ENCODE results near the gene HAND1. TPM values are rescaled to one million over a fixed set of nuclear protein-coding genes. Genes with fewer than 3 reads are reported as not detected.

The HAND1 gene
- total RNA-seq, 4 donors from 2014 or later = not detected

DNA sequence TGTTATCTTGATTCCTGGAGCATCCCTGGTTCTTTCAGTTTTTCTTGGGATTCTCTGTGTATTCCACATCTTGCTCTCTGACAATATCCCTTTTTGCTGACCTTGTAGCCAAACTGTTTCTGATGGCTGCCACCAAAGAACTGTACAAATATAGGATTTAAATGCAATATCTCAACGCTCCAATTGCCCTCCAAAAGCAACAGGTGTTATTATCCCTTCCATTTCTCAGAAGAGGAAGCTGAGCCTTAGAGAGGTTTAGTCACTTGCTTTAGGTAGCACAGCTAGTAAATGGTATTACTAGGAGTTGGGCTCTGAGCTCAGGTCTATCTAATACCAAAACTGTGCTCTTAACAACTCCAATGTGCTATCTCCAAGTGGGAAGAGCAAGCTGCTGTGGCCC lies 24.2 kb upstream of the HAND1 start:
- H3K4me1 ChIP-seq = no peaks in the 10 kb centered on the region
- peaks cover 0 to 30% (median 0%) of the 10 kb centered on the region in 4 donors for H3K27me3 ChIP-seq
- DNase-seq (ENCODE audit: extremely low spot score) = no peak
- H3K27ac ChIP-seq (replicated peaks in 1 of 4) = no peak overlapping the region
- no peak for TF ChIP-seq POLR2A (IDR thresholded peaks at IDR 0.05; ENCODE audit: low read depth)
- TF ChIP-seq, protein P1, sequence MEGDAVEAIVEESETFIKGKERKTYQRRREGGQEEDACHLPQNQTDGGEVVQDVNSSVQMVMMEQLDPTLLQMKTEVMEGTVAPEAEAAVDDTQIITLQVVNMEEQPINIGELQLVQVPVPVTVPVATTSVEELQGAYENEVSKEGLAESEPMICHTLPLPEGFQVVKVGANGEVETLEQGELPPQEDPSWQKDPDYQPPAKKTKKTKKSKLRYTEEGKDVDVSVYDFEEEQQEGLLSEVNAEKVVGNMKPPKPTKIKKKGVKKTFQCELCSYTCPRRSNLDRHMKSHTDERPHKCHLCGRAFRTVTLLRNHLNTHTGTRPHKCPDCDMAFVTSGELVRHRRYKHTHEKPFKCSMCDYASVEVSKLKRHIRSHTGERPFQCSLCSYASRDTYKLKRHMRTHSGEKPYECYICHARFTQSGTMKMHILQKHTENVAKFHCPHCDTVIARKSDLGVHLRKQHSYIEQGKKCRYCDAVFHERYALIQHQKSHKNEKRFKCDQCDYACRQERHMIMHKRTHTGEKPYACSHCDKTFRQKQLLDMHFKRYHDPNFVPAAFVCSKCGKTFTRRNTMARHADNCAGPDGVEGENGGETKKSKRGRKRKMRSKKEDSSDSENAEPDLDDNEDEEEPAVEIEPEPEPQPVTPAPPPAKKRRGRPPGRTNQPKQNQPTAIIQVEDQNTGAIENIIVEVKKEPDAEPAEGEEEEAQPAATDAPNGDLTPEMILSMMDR (IDR thresholded peaks at IDR 0.05) = no peak
- TF ChIP-seq POLR2AphosphoS5 (IDR thresholded peaks at IDR 0.05) = no peak
- TF ChIP-seq EP300 (IDR thresholded peaks at IDR 0.05) = no peak
- WGBS = 94% methylated on average over 1 of the region's 1 CpG
- intact Hi-C loops (cut with DNase I) = no loop called here
- no peak overlapping the region for H3K4me3 ChIP-seq
- H3K36me3 ChIP-seq = no peaks in the 10 kb centered on the region
- H3K9me3 ChIP-seq = no peaks in the 10 kb centered on the region

DNA sequence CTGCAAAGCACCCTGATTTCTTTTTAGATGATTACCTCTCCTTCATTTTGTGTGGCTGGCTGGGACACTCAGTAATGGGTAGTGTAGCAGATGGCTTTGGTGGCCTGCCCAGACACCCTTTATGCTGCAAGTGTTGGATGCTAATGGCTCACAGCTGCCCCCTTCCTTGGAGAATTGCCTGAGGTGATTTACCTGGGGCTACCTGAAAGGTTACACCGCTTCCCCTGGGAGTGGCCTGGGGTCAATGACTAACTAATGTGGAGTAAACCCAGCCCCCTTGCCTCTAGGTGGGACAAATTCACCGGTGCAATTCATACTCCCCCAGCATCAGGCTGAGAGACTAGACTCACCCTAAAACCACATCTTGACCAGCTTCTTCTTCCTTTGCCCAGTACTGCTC lies 23.5 kb upstream of the HAND1 start:
- Histone ChIP-seq H3K4me1 (no peaks in the 10 kb centered on the region), H3K4me3 (no peak overlapping the region), H3K36me3 (no peaks in the 10 kb centered on the region), H3K27ac (replicated peaks in 1 of 4) (no peak overlapping the region), H3K27me3 (peaks cover 0 to 29% (median 0%) of the 10 kb centered on the region in 4 donors), H3K9me3 (no peaks in the 10 kb centered on the region)
- TF ChIP-seq, protein P1 (IDR thresholded peaks at IDR 0.05) = no peak
- TF ChIP-seq POLR2A (IDR thresholded peaks at IDR 0.05; ENCODE audit: low read depth) (no peak), POLR2AphosphoS5 (IDR thresholded peaks at IDR 0.05) (no peak), EP300 (IDR thresholded peaks at IDR 0.05) (no peak)
- 63% methylated on average over 2 of the region's 2 CpGs for WGBS
- intact Hi-C loops (cut with DNase I) = no loop called here
- no peak for DNase-seq (ENCODE audit: extremely low spot score)

DNA sequence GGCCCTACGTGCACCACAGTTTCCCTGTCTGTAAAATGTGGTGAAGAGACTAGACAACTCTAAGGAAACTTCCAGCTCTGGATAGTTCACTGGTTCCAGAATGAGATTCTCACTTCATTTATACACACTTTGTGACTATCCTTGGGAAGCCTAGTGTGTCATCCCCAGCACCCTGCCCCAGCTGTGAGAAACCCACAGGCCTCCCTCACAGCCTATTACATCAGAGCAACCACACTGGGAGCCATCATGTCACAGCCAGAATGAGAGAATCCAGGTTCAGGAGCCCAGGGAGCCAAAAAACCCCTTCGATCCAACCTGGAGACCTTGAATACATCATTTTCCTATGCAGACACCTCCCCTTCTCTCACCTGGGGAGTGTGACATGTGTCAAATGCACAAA lies 21.0 kb upstream of the HAND1 start:
- WGBS = 100% methylated on average over 1 of the region's 2 CpGs
- Histone ChIP-seq H3K4me1 (no peaks in the 10 kb centered on the region), H3K9me3 (no peaks in the 10 kb centered on the region), H3K27me3 (peaks cover 0 to 28% (median 3%) of the 10 kb centered on the region in 4 donors), H3K36me3 (no peaks in the 10 kb centered on the region), H3K27ac (replicated peaks in 1 of 4) (no peak overlapping the region), H3K4me3 (no peak overlapping the region)
- intact Hi-C loops (cut with DNase I) = no loop called here
- DNase-seq (ENCODE audit: extremely low spot score) = no peak
- TF ChIP-seq, protein P1 (IDR thresholded peaks at IDR 0.05) = no peak

DNA sequence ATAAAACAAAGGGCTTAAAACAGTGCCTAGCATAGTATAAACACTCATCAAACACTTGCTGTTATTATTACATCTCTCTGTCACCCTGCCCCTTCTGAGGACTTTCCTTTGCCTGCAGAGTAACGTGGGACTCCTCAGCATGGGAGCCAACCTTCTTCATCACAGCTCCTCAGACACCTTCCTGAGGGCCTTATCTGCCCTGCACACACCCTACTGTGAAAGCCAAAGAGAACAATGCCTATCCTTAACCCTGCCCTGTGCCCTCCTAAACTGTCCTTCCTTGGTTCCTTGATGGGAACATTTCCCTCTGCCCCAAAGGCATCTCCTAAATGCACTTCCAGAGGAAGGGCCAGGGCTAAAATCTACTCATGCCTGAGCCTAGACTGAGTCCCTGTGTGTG lies 20.6 kb upstream of the HAND1 start:
- intact Hi-C loops (cut with DNase I) = no loop called here
- H3K36me3 ChIP-seq = no peaks in the 10 kb centered on the region
- H3K27me3 ChIP-seq = peaks cover 0 to 32% (median 3%) of the 10 kb centered on the region in 4 donors
- H3K4me1 ChIP-seq = no peaks in the 10 kb centered on the region
- H3K9me3 ChIP-seq = no peaks in the 10 kb centered on the region
- no peak overlapping the region for H3K4me3 ChIP-seq
- TF ChIP-seq POLR2AphosphoS5 (IDR thresholded peaks at IDR 0.05) (no peak), POLR2A (IDR thresholded peaks at IDR 0.05; ENCODE audit: low read depth) (no peak), EP300 (IDR thresholded peaks at IDR 0.05) (no peak)
- TF ChIP-seq, protein P1 (IDR thresholded peaks at IDR 0.05) = no peak
- H3K27ac ChIP-seq (replicated peaks in 1 of 4) = no peak overlapping the region
- WGBS = 68% methylated on average over 1 of the region's 1 CpG
- no peak for DNase-seq (ENCODE audit: extremely low spot score)

DNA sequence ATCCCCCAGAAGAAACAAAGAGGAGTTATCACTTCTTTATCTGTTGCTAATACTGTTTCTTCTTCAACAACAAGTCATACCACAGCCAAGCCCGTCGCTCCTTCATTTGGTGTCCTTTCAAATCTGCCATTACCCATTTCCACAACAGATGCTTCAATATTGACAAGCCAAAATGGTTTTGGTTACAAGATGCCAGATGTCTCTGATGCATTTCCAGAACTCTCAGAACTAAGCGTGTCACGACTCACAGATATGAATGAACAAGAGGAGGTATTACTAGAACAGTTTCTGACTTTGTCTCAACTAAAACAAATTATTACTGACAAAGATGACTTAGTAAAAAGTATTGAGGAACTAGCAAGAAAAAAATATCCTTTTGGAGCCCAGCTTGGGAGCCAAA lies 16.0 kb upstream of the HAND1 start:
- intact Hi-C loops (cut with DNase I) = no loop called here
- Histone ChIP-seq H3K4me3 (no peak overlapping the region), H3K36me3 (no peaks in the 10 kb centered on the region), H3K27me3 (peaks cover 0 to 71% (median 11%) of the 10 kb centered on the region in 4 donors), H3K9me3 (no peaks in the 10 kb centered on the region), H3K27ac (replicated peaks in 1 of 4) (no peak overlapping the region), H3K4me1 (no peaks in the 10 kb centered on the region)
- DNase-seq (ENCODE audit: extremely low spot score) = no peak
- WGBS = 84% methylated on average over 4 of the region's 4 CpGs
- TF ChIP-seq POLR2A (IDR thresholded peaks at IDR 0.05; ENCODE audit: low read depth) = no peak
- no peak for TF ChIP-seq EP300 (IDR thresholded peaks at IDR 0.05)
- no peak for TF ChIP-seq POLR2AphosphoS5 (IDR thresholded peaks at IDR 0.05)
- TF ChIP-seq, protein P1 (IDR thresholded peaks at IDR 0.05) = no peak

Data from esophagus muscularis mucosa (tissue), 4 donors.